ENCODE results near the gene ZFYVE28. TPM values are rescaled to one million over a fixed set of nuclear protein-coding genes. Genes with fewer than 3 reads are reported as not detected.

The ZFYVE28 gene
- total RNA-seq, 2 donors from 2014 or later = 6.6 to 30.2 TPM

DNA sequence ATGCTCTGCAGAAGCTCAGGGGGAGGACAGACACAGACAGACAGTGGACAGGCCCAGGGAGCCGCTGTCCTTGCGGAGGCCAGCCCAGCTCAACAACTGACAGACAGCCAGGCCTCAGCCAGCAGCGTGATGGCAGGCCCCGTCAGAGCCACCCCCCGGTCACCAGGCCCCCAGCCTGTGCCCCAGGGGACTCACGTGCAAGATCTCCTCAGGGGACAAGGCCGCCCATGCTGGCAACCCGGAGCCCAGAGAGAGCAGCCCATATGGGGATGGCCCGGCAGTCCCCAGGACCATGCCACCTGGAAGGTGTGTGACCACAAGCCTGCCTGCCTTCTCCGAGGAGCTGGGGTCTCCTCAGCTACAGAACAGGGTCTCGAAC is 128.5 kb downstream of the ZFYVE28 start:
- WGBS = 97% methylated on average over 7 of the region's 11 CpGs
- no peak for DNase-seq (ENCODE audit: low spot score)
- H3K27ac ChIP-seq = no peak overlapping the region

DNA sequence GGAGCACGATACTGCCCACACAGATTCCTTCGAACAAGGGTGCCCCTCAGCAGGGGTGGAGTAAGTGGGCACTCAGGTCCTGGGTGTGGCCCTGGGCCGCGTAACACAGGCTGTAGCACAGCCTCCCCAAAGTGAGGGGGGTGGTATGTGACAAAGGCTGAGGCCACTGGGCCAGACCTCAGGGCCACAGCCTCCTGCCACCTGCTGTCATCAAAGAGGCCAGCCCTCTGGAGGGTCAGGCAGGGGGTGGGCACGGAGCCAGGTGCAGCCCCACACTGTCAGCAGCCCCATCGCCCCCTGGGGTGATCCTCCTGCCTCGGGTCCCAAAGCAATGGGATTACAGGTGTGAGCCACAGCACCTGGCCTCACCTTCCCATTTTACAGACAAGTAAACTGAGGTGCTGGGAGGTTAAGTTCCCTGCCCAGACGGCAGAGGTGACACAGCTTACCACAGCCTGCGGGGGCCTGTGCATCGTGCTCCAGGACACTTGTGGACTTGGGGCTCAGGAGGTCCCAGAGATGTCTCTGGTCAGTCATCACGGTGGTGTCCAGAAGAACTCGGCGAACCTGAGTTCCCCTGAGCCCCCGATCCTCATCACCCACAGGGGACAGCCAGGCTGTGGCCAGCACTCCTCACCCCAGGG is 129.0 kb downstream of the ZFYVE28 start:
- no peak for DNase-seq (ENCODE audit: low spot score)
- WGBS = 94% methylated on average over 14 of the region's 14 CpGs

More for the DNA sequence above, 128.5 kb downstream of the ZFYVE28 start:
- no peaks in the 10 kb centered on the region for H3K36me3 ChIP-seq
- no peaks in the 10 kb centered on the region for H3K9me3 ChIP-seq
- H3K27me3 ChIP-seq (replicated peaks; ENCODE audit: insufficient read depth) = no peaks in the 10 kb centered on the region
- intact Hi-C loops (cut with DNase I) = no loop called here
- TF ChIP-seq, protein P1, sequence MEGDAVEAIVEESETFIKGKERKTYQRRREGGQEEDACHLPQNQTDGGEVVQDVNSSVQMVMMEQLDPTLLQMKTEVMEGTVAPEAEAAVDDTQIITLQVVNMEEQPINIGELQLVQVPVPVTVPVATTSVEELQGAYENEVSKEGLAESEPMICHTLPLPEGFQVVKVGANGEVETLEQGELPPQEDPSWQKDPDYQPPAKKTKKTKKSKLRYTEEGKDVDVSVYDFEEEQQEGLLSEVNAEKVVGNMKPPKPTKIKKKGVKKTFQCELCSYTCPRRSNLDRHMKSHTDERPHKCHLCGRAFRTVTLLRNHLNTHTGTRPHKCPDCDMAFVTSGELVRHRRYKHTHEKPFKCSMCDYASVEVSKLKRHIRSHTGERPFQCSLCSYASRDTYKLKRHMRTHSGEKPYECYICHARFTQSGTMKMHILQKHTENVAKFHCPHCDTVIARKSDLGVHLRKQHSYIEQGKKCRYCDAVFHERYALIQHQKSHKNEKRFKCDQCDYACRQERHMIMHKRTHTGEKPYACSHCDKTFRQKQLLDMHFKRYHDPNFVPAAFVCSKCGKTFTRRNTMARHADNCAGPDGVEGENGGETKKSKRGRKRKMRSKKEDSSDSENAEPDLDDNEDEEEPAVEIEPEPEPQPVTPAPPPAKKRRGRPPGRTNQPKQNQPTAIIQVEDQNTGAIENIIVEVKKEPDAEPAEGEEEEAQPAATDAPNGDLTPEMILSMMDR (IDR thresholded peaks at IDR 0.05) = no peak
- TF ChIP-seq POLR2AphosphoS5 (IDR thresholded peaks at IDR 0.05) (no peak), POLR2A (IDR thresholded peaks at IDR 0.05) (no peak)
- no peaks in the 10 kb centered on the region for H3K4me1 ChIP-seq (replicated peaks)
- H3K4me3 ChIP-seq = no peak overlapping the region

DNA sequence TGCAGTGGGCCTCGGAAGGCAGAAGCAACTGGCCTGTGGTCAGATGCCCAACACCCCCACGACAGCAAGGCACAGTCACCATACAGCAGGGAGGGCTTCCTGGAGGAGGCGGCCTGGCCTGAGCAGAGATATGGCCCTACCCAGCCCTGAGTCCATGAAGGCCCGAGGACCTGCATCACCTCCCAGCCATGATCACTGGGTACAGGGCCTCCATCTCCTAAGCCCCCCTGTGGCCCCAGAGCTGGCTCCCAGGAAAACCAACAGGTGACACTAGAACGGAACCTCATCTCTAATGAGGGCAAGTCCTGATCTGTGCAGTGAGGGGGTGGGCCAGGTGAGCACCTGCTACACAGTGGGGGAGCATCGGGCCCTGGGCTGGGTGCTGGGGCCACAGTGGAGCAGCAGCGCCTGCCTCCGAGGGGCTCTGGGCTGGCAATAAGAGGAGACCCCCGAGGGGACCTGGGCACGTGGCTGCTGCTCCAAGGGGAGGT is 130.3 kb downstream of the ZFYVE28 start:
- intact Hi-C loops (cut with DNase I) = no loop called here

More for the DNA sequence above, 129.0 kb downstream of the ZFYVE28 start:
- no peak overlapping the region for H3K27ac ChIP-seq
- no peak overlapping the region for H3K4me3 ChIP-seq
- H3K9me3 ChIP-seq = no peaks in the 10 kb centered on the region
- intact Hi-C loops (cut with DNase I) = no loop called here
- no peaks in the 10 kb centered on the region for H3K27me3 ChIP-seq (replicated peaks; ENCODE audit: insufficient read depth)
- no peaks in the 10 kb centered on the region for H3K4me1 ChIP-seq (replicated peaks)
- TF ChIP-seq, protein P1 (IDR thresholded peaks at IDR 0.05) = no peak
- no peak for TF ChIP-seq POLR2AphosphoS5 (IDR thresholded peaks at IDR 0.05)
- no peak for TF ChIP-seq POLR2A (IDR thresholded peaks at IDR 0.05)
- no peaks in the 10 kb centered on the region for H3K36me3 ChIP-seq

DNA sequence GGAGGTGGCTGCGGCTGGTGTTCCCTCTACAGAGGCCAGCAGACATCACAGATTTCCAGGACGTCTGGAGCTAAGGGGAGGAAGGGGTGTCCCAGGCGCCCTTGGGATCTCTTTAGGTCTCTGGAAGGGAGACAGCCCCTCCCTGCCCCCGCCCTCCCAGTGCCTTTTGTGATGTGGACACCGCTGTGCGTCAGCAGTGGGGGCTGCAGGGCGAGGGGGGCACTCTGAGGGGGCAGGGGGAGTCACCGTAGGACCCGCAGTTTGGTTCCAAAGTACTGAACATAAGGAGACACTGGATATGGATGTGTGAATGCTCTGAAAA is 130.9 kb downstream of the ZFYVE28 start:
- intact Hi-C loops (cut with DNase I) = no loop called here
- no peak for TF ChIP-seq POLR2A (IDR thresholded peaks at IDR 0.05)
- TF ChIP-seq, protein P1 (IDR thresholded peaks at IDR 0.05) = no peak
- TF ChIP-seq POLR2AphosphoS5 (IDR thresholded peaks at IDR 0.05) = no peak
- Histone ChIP-seq H3K27me3 (replicated peaks; ENCODE audit: insufficient read depth) (no peaks in the 10 kb centered on the region), H3K36me3 (no peaks in the 10 kb centered on the region), H3K4me1 (replicated peaks) (no peaks in the 10 kb centered on the region), H3K4me3 (no peak overlapping the region), H3K27ac (no peak overlapping the region), H3K9me3 (no peaks in the 10 kb centered on the region)
- 87% methylated on average over 9 of the region's 9 CpGs for WGBS
- DNase-seq (ENCODE audit: low spot score) = no peak

More for the DNA sequence above, 130.3 kb downstream of the ZFYVE28 start:
- Histone ChIP-seq H3K27me3 (replicated peaks; ENCODE audit: insufficient read depth) (no peaks in the 10 kb centered on the region), H3K4me3 (no peak overlapping the region), H3K27ac (no peak overlapping the region), H3K36me3 (no peaks in the 10 kb centered on the region), H3K4me1 (replicated peaks) (no peaks in the 10 kb centered on the region), H3K9me3 (no peaks in the 10 kb centered on the region)
- TF ChIP-seq POLR2A (IDR thresholded peaks at IDR 0.05) = no peak
- no peak for TF ChIP-seq POLR2AphosphoS5 (IDR thresholded peaks at IDR 0.05)
- TF ChIP-seq, protein P1 (IDR thresholded peaks at IDR 0.05) = no peak
- DNase-seq (ENCODE audit: low spot score) = no peak
- 91% methylated on average over 10 of the region's 10 CpGs for WGBS
